B cell (primary cell): ENCODE measurements around the gene ADIG. TPM values are rescaled to one million over a fixed set of nuclear protein-coding genes. Genes with fewer than 3 reads are reported as not detected.

Experiments
- ATAC-seq: fragments of 200-7000 bp; cut with Tn5 transposase; one replicate; pipeline ENCODE4 v1.10.0; 2021; ENCODE audit warnings: low read depth, mild to moderate bottlenecking, moderate number of reproducible peaks, moderate library complexity
- CTCF ChIA-PET: fragments of 350-600 bp; sonication (Branson Sonifier 250); formaldehyde crosslinking; loops from one replicate; lab custom pipeline; 2021; ENCODE audit warnings: antibody characterized with exemption, inconsistent platforms; lab: Charles Lee
- POLR2A ChIA-PET: fragments of 350-600 bp; sonication (Branson Sonifier 250); formaldehyde crosslinking; loops from one replicate; lab custom pipeline; 2021; ENCODE audit warnings: antibody characterized with exemption; lab: Charles Lee
- DNase-seq: peaks from one replicate; pipeline ENCODE4 v3.0.0; 2013
- H2AFZ ChIP-seq: 2 replicates; pipeline ENCODE4 v1.6.1; 2012; ENCODE audit warnings: mild to moderate bottlenecking, low read depth, low read length; ENCODE audit not compliant: insufficient read depth, poor library complexity, severe bottlenecking
- H3K27ac ChIP-seq, 2 donors: 1 replicate in 1 of 2; 2 replicates in 1 of 2; pipeline ENCODE4 v1.5.1; 2012 to 2013; ENCODE audit warnings: low read length in 2 of 2, mild to moderate bottlenecking in 2 of 2, moderate library complexity in 1 of 2
- H3K27me3 ChIP-seq, 4 experiments: fragments of 200-600 bp in 1 of 4; sonication (generic) in 1 of 4; replicated peaks in 1 of 4; 1 replicate in 2 of 4; 2 replicates in 2 of 4; pipeline versions ENCODE4 v1.6.1 to v1.7.0; 2013 to 2016; ENCODE audit warnings: low read length in 3 of 4, mild to moderate bottlenecking in 2 of 4, mixed read lengths in 1 of 4, moderate library complexity in 1 of 4; ENCODE audit not compliant: insufficient read depth in 4 of 4, control insufficient read depth in 3 of 4; ENCODE audit errors: control extremely low read depth in 1 of 4
- H3K36me3 ChIP-seq, 2 experiments: replicated peaks in 1 of 2; 1 replicate in 1 of 2; 2 replicates in 1 of 2; pipeline versions ENCODE4 v1.6.1 to v1.7.1; 2013; ENCODE audit warnings: low read length in 1 of 2; ENCODE audit not compliant: insufficient read depth in 2 of 2, control insufficient read depth in 1 of 2; ENCODE audit errors: control extremely low read depth in 1 of 2, extremely low read depth in 1 of 2
- H3K4me1 ChIP-seq, 2 donors: fragments of 200-600 bp in 1 of 2; sonication (generic) in 1 of 2; 1 replicate in 1 of 2; 2 replicates in 1 of 2; pipeline versions ENCODE4 v1.5.1 to v1.6.1; 2013 to 2017; ENCODE audit warnings: low read length in 2 of 2; ENCODE audit not compliant: control insufficient read depth in 2 of 2, insufficient read depth in 2 of 2
- H3K4me2 ChIP-seq: replicated peaks from 2 replicates; pipeline ENCODE3; 2012; ENCODE audit warnings: mild to moderate bottlenecking, low read depth, low read length; ENCODE audit not compliant: poor library complexity, severe bottlenecking
- H3K4me3 ChIP-seq, 5 experiments: fragments of 200-600 bp in 1 of 5; sonication (generic) in 1 of 5; 1 replicate in 3 of 5; 2 replicates in 2 of 5; pipeline versions ENCODE4 v1.5.1 to v1.7.0; 2011 to 2016; ENCODE audit warnings: low read length in 4 of 5, mild to moderate bottlenecking in 4 of 5, low read depth in 2 of 5, control low read depth in 1 of 5, moderate library complexity in 1 of 5; ENCODE audit not compliant: insufficient read depth in 1 of 5; ENCODE audit errors: control extremely low read depth in 1 of 5, extremely low read depth in 1 of 5
- H3K79me2 ChIP-seq: fragments of 200-600 bp; sonication (generic); one replicate; pipeline ENCODE4 v1.6.0; 2016; ENCODE audit warnings: low read length; ENCODE audit not compliant: control insufficient read depth, insufficient read depth
- H3K9ac ChIP-seq: fragments of 200-600 bp; sonication (generic); 2 replicates; pipeline ENCODE4 v1.6.1; 2017; ENCODE audit warnings: mild to moderate bottlenecking, low read length, moderate library complexity
- H3K9me3 ChIP-seq, 3 donors: one replicate each; pipeline versions ENCODE4 v1.6.1 to v1.7.1; 2013; ENCODE audit warnings: low read length in 2 of 3; ENCODE audit not compliant: control insufficient read depth in 2 of 3, insufficient read depth in 1 of 3; ENCODE audit errors: control extremely low read depth in 1 of 3
- H4K20me1 ChIP-seq: 2 replicates; pipeline ENCODE4 v1.6.0; 2012; ENCODE audit warnings: mild to moderate bottlenecking, low read length; ENCODE audit not compliant: insufficient read depth, control insufficient read depth, poor library complexity, severe bottlenecking
- H3K27ac Mint-ChIP-seq: one replicate; pipeline ENCODE4 v1.8.0; 2021; ENCODE audit warnings: mixed read lengths
- H3K27me3 Mint-ChIP-seq: one replicate; pipeline ENCODE4 v1.8.0; 2021; ENCODE audit warnings: mixed read lengths
- H3K4me1 Mint-ChIP-seq: one replicate; pipeline ENCODE4 v1.8.0; 2021; ENCODE audit warnings: mixed read lengths
- H3K4me3 Mint-ChIP-seq: one replicate; pipeline ENCODE4 v1.8.0; 2021; ENCODE audit warnings: mixed read lengths
- H3K9me3 Mint-ChIP-seq: one replicate; pipeline ENCODE4 v1.8.0; 2022; ENCODE audit warnings: mixed read lengths; ENCODE audit not compliant: insufficient read depth
- EZH2 ChIP-seq: IDR thresholded peaks from 2 replicates; pipeline ENCODE4 v1.6.1; 2012; ENCODE audit warnings: borderline replicate concordance, low read depth, mild to moderate bottlenecking, moderate library complexity, low read length; ENCODE audit not compliant: insufficient read depth, poor library complexity, severe bottlenecking
- WGBS: methylation state at CpG from one replicate; pipeline ENCODE4 v1.1.5; 2013; ENCODE audit warnings: missing lambda C conversion rate; ENCODE audit not compliant: insufficient coverage; 5-methylcytosine and 5-hydroxymethylcytosine counted together
- intact Hi-C: fragments of 100-400 bp; cut with micrococcal nuclease; formaldehyde crosslinking; loops from one replicate; pipeline ENCODE4 v1.10.0; 2022
- polyA plus RNA-seq: library from polyadenylated mRNA; depleted of rRNA; stranded (reverse); fragments of >200 nt; gene quantifications from 2 replicates; pipeline ENCODE4 v1.2.3, GENCODE V29; 2012
- total RNA-seq, 2 donors: library from RNA; stranded (reverse); fragments of 120-200 nt in 1 of 2; gene quantifications; 1 replicate in 1 of 2; 2 replicates in 1 of 2; pipeline versions ENCODE4 v1.2.3 to v1.2.4, GENCODE V29; 2013 to 2022
- TF ChIP-seq, protein P1 (sequence below): fragments of 200-600 bp; IDR thresholded peaks from one replicate; pipeline ENCODE4 v1.8.0; 2022; ENCODE audit warnings: antibody characterized with exemption, mild to moderate bottlenecking

ADIG gene
- total and polyA plus RNA-seq, 2 donors (not counting 1 experiment from before 2014, with no cell fraction given) = not detected

DNA sequence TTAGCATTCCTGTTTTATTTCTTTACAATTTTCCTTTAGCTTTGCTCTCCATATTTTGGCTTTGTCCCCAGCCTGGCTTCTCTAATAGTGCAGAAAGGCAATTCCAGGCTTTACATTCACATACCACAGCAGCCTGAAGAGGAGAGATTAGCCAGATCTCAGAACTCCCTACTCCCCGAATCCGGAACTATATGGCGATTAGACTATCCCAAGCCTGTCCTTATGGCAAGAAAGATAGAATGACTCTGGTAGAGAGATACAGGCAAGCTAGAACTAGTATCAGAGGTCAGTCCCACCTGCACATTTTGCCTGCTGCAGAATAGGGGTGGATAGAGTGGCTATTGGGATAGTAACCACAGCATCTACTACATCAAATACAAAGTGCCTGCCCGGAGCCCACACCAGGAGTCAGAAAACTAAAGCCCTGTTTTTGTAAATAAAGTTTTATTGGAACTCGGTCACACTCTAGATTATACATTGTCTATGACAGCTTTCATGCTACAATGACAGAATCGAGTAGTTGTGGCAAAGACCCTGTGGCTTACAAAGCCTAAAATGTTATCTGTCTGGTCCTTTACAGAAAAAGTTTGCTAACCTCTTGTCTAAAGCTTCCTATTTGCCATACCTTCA is 17.1 kb upstream of the ADIG start:
- Histone ChIP-seq H3K4me3 (no peak overlapping the region), H2AFZ (no peak overlapping the region), H3K36me3 (peaks cover 8 to 72% of the 10 kb centered on the region in 2 experiments), H3K27me3 (no peaks in the 10 kb centered on the region), H3K79me2 (no peaks in the 10 kb centered on the region), H3K27ac (no peak overlapping the region), H3K4me2 (no peak overlapping the region), H3K9me3 (no peaks in the 10 kb centered on the region), H4K20me1 (no peaks in the 10 kb centered on the region), H3K4me1 (no peaks in the 10 kb centered on the region), H3K9ac (no peak overlapping the region)
- intact Hi-C loops = no loop called here
- Mint-ChIP-seq H3K9me3 (no peaks in the 10 kb centered on the region), H3K27ac (no peak overlapping the region), H3K27me3 (no peaks in the 10 kb centered on the region), H3K4me1 (no peaks in the 10 kb centered on the region), H3K4me3 (no peak overlapping the region)
- ChIA-PET POLR2A (no interaction called here), CTCF (no interaction called here)
- ATAC-seq (no peak), DNase-seq (no peak)
- TF ChIP-seq, protein P1, sequence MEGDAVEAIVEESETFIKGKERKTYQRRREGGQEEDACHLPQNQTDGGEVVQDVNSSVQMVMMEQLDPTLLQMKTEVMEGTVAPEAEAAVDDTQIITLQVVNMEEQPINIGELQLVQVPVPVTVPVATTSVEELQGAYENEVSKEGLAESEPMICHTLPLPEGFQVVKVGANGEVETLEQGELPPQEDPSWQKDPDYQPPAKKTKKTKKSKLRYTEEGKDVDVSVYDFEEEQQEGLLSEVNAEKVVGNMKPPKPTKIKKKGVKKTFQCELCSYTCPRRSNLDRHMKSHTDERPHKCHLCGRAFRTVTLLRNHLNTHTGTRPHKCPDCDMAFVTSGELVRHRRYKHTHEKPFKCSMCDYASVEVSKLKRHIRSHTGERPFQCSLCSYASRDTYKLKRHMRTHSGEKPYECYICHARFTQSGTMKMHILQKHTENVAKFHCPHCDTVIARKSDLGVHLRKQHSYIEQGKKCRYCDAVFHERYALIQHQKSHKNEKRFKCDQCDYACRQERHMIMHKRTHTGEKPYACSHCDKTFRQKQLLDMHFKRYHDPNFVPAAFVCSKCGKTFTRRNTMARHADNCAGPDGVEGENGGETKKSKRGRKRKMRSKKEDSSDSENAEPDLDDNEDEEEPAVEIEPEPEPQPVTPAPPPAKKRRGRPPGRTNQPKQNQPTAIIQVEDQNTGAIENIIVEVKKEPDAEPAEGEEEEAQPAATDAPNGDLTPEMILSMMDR = no peak
- no peak for TF ChIP-seq EZH2
- WGBS = 100% methylated on average over 3 of the region's 6 CpGs

DNA sequence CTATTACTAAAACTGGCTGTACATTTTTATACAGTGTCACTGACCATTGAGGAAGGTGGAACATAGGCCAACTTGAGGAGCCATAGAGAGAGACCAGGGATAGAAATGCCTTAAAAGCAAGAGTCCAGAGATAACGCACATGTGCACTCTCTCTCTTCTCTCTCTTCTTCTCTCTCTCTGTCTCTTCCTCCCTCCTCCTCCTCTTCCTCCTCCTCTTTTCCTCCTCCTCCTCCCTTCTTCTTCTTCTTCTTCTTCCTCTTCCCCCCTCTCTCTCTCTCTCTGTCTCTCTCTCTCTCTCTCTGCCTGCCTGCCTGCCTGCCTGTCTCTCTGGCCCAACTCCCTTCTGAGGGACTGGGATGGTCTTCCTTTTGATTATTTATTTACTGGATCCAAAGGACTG is 16.3 kb upstream of the ADIG start:
- Mint-ChIP-seq H3K9me3 (no peaks in the 10 kb centered on the region), H3K4me1 (no peaks in the 10 kb centered on the region), H3K4me3 (no peak overlapping the region), H3K27me3 (no peaks in the 10 kb centered on the region), H3K27ac (no peak overlapping the region)
- DNase-seq (no peak), ATAC-seq (no peak)
- peaks cover 8 to 72% of the 10 kb centered on the region in 2 experiments for H3K36me3 ChIP-seq
- no peak overlapping the region for H2AFZ ChIP-seq
- no peak overlapping the region for H3K27ac ChIP-seq
- POLR2A ChIA-PET = no interaction called here
- H3K4me1 ChIP-seq = no peaks in the 10 kb centered on the region
- WGBS = 100% methylated on average over 1 of the region's 1 CpG
- no peak for TF ChIP-seq EZH2
- TF ChIP-seq, protein P1 = no peak
- CTCF ChIA-PET = no interaction called here
- intact Hi-C loops = no loop called here
- no peaks in the 10 kb centered on the region for H3K79me2 ChIP-seq
- no peaks in the 10 kb centered on the region for H4K20me1 ChIP-seq
- no peaks in the 10 kb centered on the region for H3K27me3 ChIP-seq
- no peaks in the 10 kb centered on the region for H3K9me3 ChIP-seq
- H3K4me2 ChIP-seq = no peak overlapping the region
- H3K4me3 ChIP-seq = no peak overlapping the region
- H3K9ac ChIP-seq = no peak overlapping the region
